MM.1S (cell line): Measurements from ENCODE around the gene TTYH2.

Source experiments
- CTCF ChIP-seq: fragments of 300-600 bp; sonication (generic); IDR thresholded peaks from 2 replicates; pipeline ENCODE4 v1.5.1; 2016; ENCODE audit warnings: antibody characterized with exemption, low read length, mixed read lengths
- EZH2phosphoT487 ChIP-seq: fragments of 300-600 bp; sonication (generic); IDR thresholded peaks from 2 replicates; pipeline ENCODE4 v1.6.1; 2018; ENCODE audit warnings: antibody characterized with exemption, low read length

DNA sequence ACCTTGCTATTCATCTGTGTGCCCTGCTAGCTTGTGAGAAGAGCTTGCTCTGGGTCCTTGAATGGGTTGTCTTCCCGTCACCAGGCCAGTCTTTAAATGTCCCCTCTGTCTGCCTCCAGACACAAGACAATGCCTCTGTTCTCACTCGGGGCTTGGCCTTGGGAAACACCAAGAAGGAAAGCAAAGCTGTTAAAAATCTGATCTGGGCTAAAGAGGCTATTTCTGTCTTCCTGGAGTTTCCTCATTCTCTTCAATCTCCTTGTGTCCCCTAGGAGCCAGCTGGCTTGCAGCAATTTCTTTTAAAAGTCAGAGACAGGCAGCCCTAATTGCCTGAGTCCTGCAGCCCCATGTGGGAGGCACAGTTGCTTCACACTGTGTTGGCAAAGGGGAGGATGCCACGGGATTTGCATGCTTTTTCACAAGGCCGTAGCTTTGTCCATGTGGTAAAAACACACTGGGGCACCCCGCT is 63.2 kb downstream of the TTYH2 start:
- no peak for TF ChIP-seq CTCF
- no peak for TF ChIP-seq EZH2phosphoT487
